ENCODE measurements around the gene DHX8. TPM values are rescaled to one million over a fixed set of nuclear protein-coding genes. Genes with fewer than 3 reads are reported as not detected.

The DHX8 gene
- total RNA-seq, 4 donors from 2014 or later, result 15.3 to 44.9 (median 36.4) TPM

DNA sequence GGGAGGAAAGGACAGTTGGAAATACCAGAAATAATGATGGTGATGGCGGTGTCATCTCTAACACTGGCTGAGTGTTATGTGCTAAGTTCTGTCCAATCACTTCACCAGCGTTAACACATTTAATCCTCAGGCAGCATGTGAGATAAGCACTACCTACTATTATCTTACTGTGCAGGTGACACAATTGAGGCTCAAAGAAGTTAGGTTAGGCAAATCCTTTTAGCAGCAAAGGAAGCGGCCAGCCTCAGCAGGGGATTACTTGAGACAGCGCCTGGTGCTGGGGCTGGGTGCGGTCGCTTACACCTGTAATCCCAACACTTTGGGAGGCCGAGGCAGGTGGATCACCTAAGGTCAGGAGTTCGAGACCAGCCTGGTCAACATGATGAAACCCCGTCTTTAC is 18.7 kb upstream of the DHX8 start:
- Histone ChIP-seq H3K27me3 (no peaks in the 10 kb centered on the region), H3K4me1 (peaks cover 0 to 15% (median 8%) of the 10 kb centered on the region in 4 donors), H3K9me3 (no peaks in the 10 kb centered on the region), H3K4me3 (no peak overlapping the region), H3K36me3 (no peaks in the 10 kb centered on the region), H3K27ac (no peak overlapping the region)
- in situ Hi-C loops (cut with MboI; ENCODE audit: low pct_ligation_motif_present in 1 of 4, low pct_unique_long_range_greater_than_20kb in 1 of 4, low sequenced_read_pairs in 3 of 4) (no loop called here), intact Hi-C loops (cut with DNase I; ENCODE audit: low total_unique reads) (no loop called here)
- 88 to 89% methylated on average over 1 to 9 of the region's 9 CpGs for WGBS, 2 donors (ENCODE audit: low coverage in 1 of 2)
- TF ChIP-seq POLR2AphosphoS5 (IDR thresholded peaks at IDR 0.05) (no peak), EP300 (IDR thresholded peaks at IDR 0.05; ENCODE audit: low read depth) (no peak), POLR2A (IDR thresholded peaks at IDR 0.05) (no peak)
- TF ChIP-seq, protein P1, sequence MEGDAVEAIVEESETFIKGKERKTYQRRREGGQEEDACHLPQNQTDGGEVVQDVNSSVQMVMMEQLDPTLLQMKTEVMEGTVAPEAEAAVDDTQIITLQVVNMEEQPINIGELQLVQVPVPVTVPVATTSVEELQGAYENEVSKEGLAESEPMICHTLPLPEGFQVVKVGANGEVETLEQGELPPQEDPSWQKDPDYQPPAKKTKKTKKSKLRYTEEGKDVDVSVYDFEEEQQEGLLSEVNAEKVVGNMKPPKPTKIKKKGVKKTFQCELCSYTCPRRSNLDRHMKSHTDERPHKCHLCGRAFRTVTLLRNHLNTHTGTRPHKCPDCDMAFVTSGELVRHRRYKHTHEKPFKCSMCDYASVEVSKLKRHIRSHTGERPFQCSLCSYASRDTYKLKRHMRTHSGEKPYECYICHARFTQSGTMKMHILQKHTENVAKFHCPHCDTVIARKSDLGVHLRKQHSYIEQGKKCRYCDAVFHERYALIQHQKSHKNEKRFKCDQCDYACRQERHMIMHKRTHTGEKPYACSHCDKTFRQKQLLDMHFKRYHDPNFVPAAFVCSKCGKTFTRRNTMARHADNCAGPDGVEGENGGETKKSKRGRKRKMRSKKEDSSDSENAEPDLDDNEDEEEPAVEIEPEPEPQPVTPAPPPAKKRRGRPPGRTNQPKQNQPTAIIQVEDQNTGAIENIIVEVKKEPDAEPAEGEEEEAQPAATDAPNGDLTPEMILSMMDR (IDR thresholded peaks at IDR 0.05), result no peak
- DNase-seq, result no peak

DNA sequence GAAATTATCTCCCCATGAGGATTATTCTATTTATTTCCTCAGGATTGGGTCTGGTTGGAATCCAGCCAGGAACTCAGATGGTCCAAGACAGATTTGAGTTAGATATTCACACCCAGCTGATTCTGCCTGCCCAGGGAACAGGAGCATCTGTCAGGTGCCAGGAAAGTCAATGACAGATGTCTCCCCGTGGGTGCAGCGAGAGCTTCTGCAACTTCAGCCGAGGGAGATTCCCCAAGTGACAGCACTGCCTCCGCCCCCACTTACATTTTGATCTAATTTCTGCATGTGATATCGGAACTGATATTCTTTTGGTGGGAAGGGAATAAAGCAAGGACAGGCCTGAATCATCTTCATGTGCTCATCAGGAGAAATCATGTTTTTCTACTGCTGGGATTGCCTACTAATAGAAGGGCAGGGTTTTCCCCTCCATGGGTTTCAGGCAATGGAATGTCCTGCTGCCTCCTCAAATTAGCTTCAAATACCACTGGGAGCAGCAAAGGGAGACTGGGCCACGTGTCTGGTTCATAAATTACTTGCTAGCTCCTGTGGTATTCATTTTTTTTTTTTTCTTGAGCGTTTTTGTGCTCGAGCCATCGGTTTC is 15.7 kb upstream of the DHX8 start:
- 57 to 60% methylated on average over 7 to 9 of the region's 9 CpGs for WGBS, 2 donors (ENCODE audit: low coverage in 1 of 2)
- Histone ChIP-seq H3K4me3 (no peak overlapping the region), H3K27ac (peak overlapping the region in 2 of 4 donors; percentile 12 to 31), H3K4me1 (peaks cover 0 to 15% (median 8%) of the 10 kb centered on the region in 4 donors), H3K9me3 (no peaks in the 10 kb centered on the region), H3K36me3 (no peaks in the 10 kb centered on the region), H3K27me3 (no peaks in the 10 kb centered on the region)
- no peak for DNase-seq
- in situ Hi-C loops (cut with MboI; ENCODE audit: low pct_ligation_motif_present in 1 of 4, low pct_unique_long_range_greater_than_20kb in 1 of 4, low sequenced_read_pairs in 3 of 4) (no loop called here), intact Hi-C loops (cut with DNase I; ENCODE audit: low total_unique reads) (no loop called here)
- TF ChIP-seq POLR2AphosphoS5 (IDR thresholded peaks at IDR 0.05) (no peak), POLR2A (IDR thresholded peaks at IDR 0.05) (no peak), EP300 (IDR thresholded peaks at IDR 0.05; ENCODE audit: low read depth) (no peak)
- TF ChIP-seq, protein P1 (IDR thresholded peaks at IDR 0.05), result no peak

DNA sequence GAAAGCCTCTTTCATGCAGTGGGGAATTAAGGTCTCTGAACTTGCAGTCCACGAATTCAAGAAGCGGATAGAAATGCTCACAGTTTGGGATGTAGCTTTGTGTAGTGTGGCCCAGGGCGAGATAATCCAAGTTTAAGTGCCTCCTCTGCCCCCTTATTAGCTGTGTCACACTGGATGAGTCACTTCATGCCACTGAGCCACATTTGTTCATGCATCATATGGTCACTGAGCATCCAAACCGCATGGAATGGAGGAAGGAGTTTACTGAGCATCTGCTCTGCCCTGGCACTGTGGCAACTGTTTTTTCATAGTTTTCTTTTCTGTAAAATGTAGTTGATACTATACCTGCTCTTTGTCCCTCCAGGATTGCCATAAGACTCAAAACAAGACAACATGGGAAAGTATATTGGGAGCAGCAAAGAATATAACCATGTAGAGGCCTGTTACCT is 15.1 kb upstream of the DHX8 start:
- DNase-seq, result no peak
- Histone ChIP-seq H3K36me3 (no peaks in the 10 kb centered on the region), H3K27ac (peak overlapping the region in 1 of 4 donors; percentile 12), H3K4me1 (peaks cover 0 to 15% (median 8%) of the 10 kb centered on the region in 4 donors), H3K4me3 (no peak overlapping the region), H3K27me3 (no peaks in the 10 kb centered on the region), H3K9me3 (no peaks in the 10 kb centered on the region)
- WGBS, 2 donors (ENCODE audit: low coverage in 1 of 2), result 60 to 70% methylated on average over 1 to 4 of the region's 4 CpGs
- in situ Hi-C loops (cut with MboI; ENCODE audit: low pct_ligation_motif_present in 1 of 4, low pct_unique_long_range_greater_than_20kb in 1 of 4, low sequenced_read_pairs in 3 of 4) (no loop called here), intact Hi-C loops (cut with DNase I; ENCODE audit: low total_unique reads) (no loop called here)
- no peak for TF ChIP-seq POLR2A (IDR thresholded peaks at IDR 0.05)
- TF ChIP-seq, protein P1 (IDR thresholded peaks at IDR 0.05), result no peak
- no peak for TF ChIP-seq EP300 (IDR thresholded peaks at IDR 0.05; ENCODE audit: low read depth)
- no peak for TF ChIP-seq POLR2AphosphoS5 (IDR thresholded peaks at IDR 0.05)

DNA sequence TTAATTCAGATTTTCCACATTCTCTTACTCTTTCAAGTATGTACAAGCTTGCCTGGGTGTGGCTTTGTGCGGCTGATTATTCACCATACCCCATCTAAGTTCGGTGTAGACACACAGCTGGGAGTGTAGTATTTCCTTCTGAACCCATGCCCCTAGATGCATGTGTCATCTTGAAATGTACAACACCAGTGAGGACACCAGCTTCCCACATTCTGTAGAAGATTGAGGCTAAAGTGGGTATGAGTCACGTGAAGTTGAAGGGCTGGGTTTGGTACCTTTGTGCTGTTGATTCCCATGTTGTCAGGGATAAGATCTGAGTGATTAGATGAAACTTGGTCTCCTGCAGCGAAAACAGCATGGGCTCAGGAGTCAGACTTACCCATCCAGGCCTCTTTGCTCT is 14.6 kb upstream of the DHX8 start:
- no peak for DNase-seq
- Histone ChIP-seq H3K27me3 (no peaks in the 10 kb centered on the region), H3K4me3 (no peak overlapping the region), H3K9me3 (no peaks in the 10 kb centered on the region), H3K36me3 (no peaks in the 10 kb centered on the region), H3K27ac (no peak overlapping the region), H3K4me1 (peaks cover 0 to 15% (median 8%) of the 10 kb centered on the region in 4 donors)
- in situ Hi-C loops (cut with MboI; ENCODE audit: low pct_ligation_motif_present in 1 of 4, low pct_unique_long_range_greater_than_20kb in 1 of 4, low sequenced_read_pairs in 3 of 4), result no loop called here
- intact Hi-C loops (cut with DNase I; ENCODE audit: low total_unique reads), result no loop called here
- TF ChIP-seq POLR2A (IDR thresholded peaks at IDR 0.05) (no peak), EP300 (IDR thresholded peaks at IDR 0.05; ENCODE audit: low read depth) (no peak), POLR2AphosphoS5 (IDR thresholded peaks at IDR 0.05) (no peak)
- TF ChIP-seq, protein P1 (IDR thresholded peaks at IDR 0.05), result no peak
- 56 to 60% methylated on average over 1 to 4 of the region's 4 CpGs for WGBS, 2 donors (ENCODE audit: low coverage in 1 of 2)

Data from transverse colon (tissue), 4 donors.